HepG2 (cell line): Measurements from ENCODE around the gene RTP4. TPM values are rescaled to one million over a fixed set of nuclear protein-coding genes. Genes with fewer than 3 reads are reported as not detected.

Experiments
- ATAC-seq: fragments of 200-7000 bp; cut with Tn5 transposase; 3 replicates; pipeline ENCODE4 v1.9.1; 2020; ENCODE audit warnings: mild to moderate bottlenecking, moderate library complexity
- BruUV-seq: library from RNA; stranded (reverse); fragments of 400-500 nt; replicated peaks from 2 replicates; lab custom pipeline; 2021; lab: Mats Ljungman, UMichigan
- CTCF ChIA-PET: fragments of 300-600 bp; formaldehyde crosslinking; extraction: SDS; loops from one replicate; lab custom pipeline; 2021; ENCODE audit warnings: low total read pairs, inconsistent platforms, low intra/inter-chr PET ratio; lab: Yijun Ruan, JAX
- POLR2A ChIA-PET: fragments of 350-600 bp; sonication (Branson Sonifier 250); formaldehyde crosslinking; loops from one replicate; lab custom pipeline; 2020; ENCODE audit warnings: antibody characterized with exemption, inconsistent platforms; lab: Yijun Ruan, JAX
- DNase-seq: peaks from one replicate; pipeline ENCODE4 v3.0.0-alpha.2; 2015; ENCODE audit warnings: low spot score
- FAIRE-seq: peaks from 3 replicates; lab custom pipeline; 2011; peaks lifted over from hg19 to GRCh38; lab: Jason Lieb, UNC
- H2AFZ ChIP-seq: one replicate; pipeline ENCODE4 v1.6.1; 2011; ENCODE audit warnings: low read length, inconsistent platforms
- H3K27ac ChIP-seq: fragments of 300-600 bp; 3 replicates; pipeline ENCODE4 v1.8.0; 2011; ENCODE audit warnings: mixed run types, mild to moderate bottlenecking, mixed read lengths, low read length, inconsistent platforms; ENCODE audit not compliant: insufficient read depth; ENCODE audit errors: extremely low read length
- H3K27me3 ChIP-seq, 2 experiments: fragments of 200-600 bp in 1 of 2; 2 replicates in 1 of 2; 3 replicates in 1 of 2; pipeline versions ENCODE4 v1.6.0 to v1.8.0; 2011; ENCODE audit warnings: low read length in 2 of 2, mild to moderate bottlenecking in 2 of 2, moderate library complexity in 2 of 2, inconsistent platforms in 1 of 2; ENCODE audit not compliant: insufficient read depth in 2 of 2, control insufficient read depth in 1 of 2
- H3K36me3 ChIP-seq, 2 experiments: fragments of 200-600 bp in 1 of 2; replicated peaks in 1 of 2; 2 replicates in 1 of 2; 3 replicates in 1 of 2; pipeline versions ENCODE4 v1.5.1 to v1.8.0; 2011; ENCODE audit warnings: low read length in 2 of 2, inconsistent platforms in 1 of 2; ENCODE audit not compliant: insufficient read depth in 2 of 2, control insufficient read depth in 1 of 2
- H3K4me1 ChIP-seq: 2 replicates; pipeline ENCODE4 v1.5.1; 2012; ENCODE audit warnings: low read length, inconsistent platforms; ENCODE audit not compliant: insufficient read depth
- H3K4me2 ChIP-seq: 2 replicates; pipeline ENCODE4 v1.6.0; 2011; ENCODE audit warnings: low read depth, low read length, inconsistent platforms
- H3K4me3 ChIP-seq, 3 experiments: fragments of 200-600 bp in 1 of 3; sonication (generic), shearing (Covaris generic) in 1 of 3; replicated peaks in 1 of 3; 2 replicates each; pipeline ENCODE4 v1.5.1; 2011 to 2016; ENCODE audit warnings: low read length in 3 of 3, inconsistent platforms in 2 of 3, low read depth in 2 of 3, mild to moderate bottlenecking in 2 of 3, control low read depth in 1 of 3, mixed read lengths in 1 of 3; ENCODE audit not compliant: insufficient read depth in 1 of 3
- H3K79me2 ChIP-seq: one replicate; pipeline ENCODE4 v1.6.1; 2011; ENCODE audit warnings: low read length, inconsistent platforms; ENCODE audit not compliant: insufficient read depth
- H3K9ac ChIP-seq: 2 replicates; pipeline ENCODE4 v1.6.0; 2011; ENCODE audit warnings: mild to moderate bottlenecking, low read depth, low read length, inconsistent platforms; ENCODE audit not compliant: insufficient read depth
- H3K9me3 ChIP-seq: 2 replicates; pipeline ENCODE4 v1.5.1; 2012; ENCODE audit warnings: mild to moderate bottlenecking, low read length
- H4K20me1 ChIP-seq: 2 replicates; pipeline ENCODE4 v1.6.0; 2011; ENCODE audit warnings: inconsistent platforms, mild to moderate bottlenecking, low read length, moderate library complexity; ENCODE audit not compliant: insufficient read depth
- AGO1 ChIP-seq: fragments of 200-400 bp; formaldehyde crosslinking; IDR thresholded peaks from 2 replicates; pipeline ENCODE4 v1.6.1; 2017; ENCODE audit warnings: mild to moderate bottlenecking, low read depth, low read length, moderate library complexity; ENCODE audit not compliant: poor library complexity, severe bottlenecking
- ATF7 ChIP-seq, 2 experiments: fragments of 450-650 bp in 1 of 2; sonication (generic) in 1 of 2; formaldehyde crosslinking in 1 of 2; IDR thresholded peaks; 2 replicates each; pipeline versions ENCODE4 v1.4.0 to v1.6.1; 2016 to 2020; ENCODE audit warnings: antibody characterized with exemption in 1 of 2, mild to moderate bottlenecking in 1 of 2, missing genetic modification reagents in 1 of 2
- FOXC1 ChIP-seq: sonication (generic); formaldehyde crosslinking; IDR thresholded peaks from 2 replicates; pipeline ENCODE4 v1.8.0; 2022; ENCODE audit warnings: mild to moderate bottlenecking, missing genetic modification reagents, borderline replicate concordance
- RBM22 ChIP-seq: fragments of 200-400 bp; formaldehyde crosslinking; optimal IDR thresholded peaks from 2 replicates; pipeline ENCODE3; 2017; ENCODE audit warnings: mild to moderate bottlenecking, low read length, moderate library complexity
- ZBTB7B ChIP-seq: sonication (generic); formaldehyde crosslinking; IDR thresholded peaks from 2 replicates; pipeline ENCODE4 v1.4.0; 2020; ENCODE audit warnings: missing genetic modification reagents
- ZNF607 ChIP-seq: sonication (generic); formaldehyde crosslinking; IDR thresholded peaks from 2 replicates; pipeline ENCODE4 v1.5.1; 2020; ENCODE audit warnings: missing genetic modification reagents, mild to moderate bottlenecking, borderline replicate concordance
- ZNF615 ChIP-seq: sonication (generic); formaldehyde crosslinking; IDR thresholded peaks from 2 replicates; pipeline ENCODE4 v1.5.0; 2020; ENCODE audit warnings: mild to moderate bottlenecking, missing genetic modification reagents, borderline replicate concordance
- whole genome bisulfite sequencing: methylation state at CpG from one replicate; pipeline ENCODE4 v1.1.6; 2017; ENCODE audit warnings: low lambda C conversion rate; 5-methylcytosine and 5-hydroxymethylcytosine counted together
- in situ Hi-C: cut with HindIII; loops from 2 replicates; pipeline ENCODE4 v1.10.0; 2017; ENCODE audit warnings: low pct_unique_long_range_greater_than_20kb; ENCODE audit not compliant: extremely low pct_ligation_motif_present
- intact Hi-C: fragments of 100-400 bp; cut with micrococcal nuclease; formaldehyde crosslinking; loops from one replicate; pipeline ENCODE4 v1.10.0; 2022; ENCODE audit not compliant: unreplicated experiment
- polyA plus RNA-seq, 8 experiments: library from polyadenylated mRNA; depleted of rRNA in 3 of 8; stranded (reverse) in 7 of 8; unstranded in 1 of 8; fragments of >200 nt; fragmentation: Illumina TruSeq in 4 of 8; extraction: Trizol in 4 of 8; gene quantifications; 2 replicates each; pipeline versions ENCODE4 v1.2.1 to v1.2.3, GENCODE V29; 2011 to 2016; ENCODE audit warnings: low read depth in 4 of 8, missing spikeins in 1 of 8, mixed read lengths in 1 of 8; ENCODE audit not compliant: insufficient read depth in 1 of 8
- total RNA-seq, 5 experiments: library from RNA; depleted of rRNA; stranded (reverse); fragments of >200 nt; fragmentation: Illumina TruSeq; extraction: Trizol; gene quantifications; 2 replicates each; pipeline ENCODE4 v1.2.3, GENCODE V29; 2016; ENCODE audit warnings: low read depth in 1 of 5
- TF ChIP-seq, protein P1 (sequence below): sonication (generic); formaldehyde crosslinking; IDR thresholded peaks from 2 replicates; pipeline ENCODE4 v1.9.0; 2022; ENCODE audit warnings: missing genetic modification reagents, mild to moderate bottlenecking, borderline replicate concordance
- TF ChIP-seq, protein P2 (sequence below): sonication (generic); formaldehyde crosslinking; IDR thresholded peaks from 2 replicates; pipeline ENCODE4 v1.9.0; 2021; ENCODE audit warnings: missing genetic modification reagents, borderline replicate concordance
- TF ChIP-seq, protein P3 (sequence below): sonication (generic); formaldehyde crosslinking; IDR thresholded peaks from 2 replicates; pipeline ENCODE4 v1.4.0; 2020; ENCODE audit warnings: mild to moderate bottlenecking, low read depth, missing genetic modification reagents
- TF ChIP-seq, protein P4 (sequence below): sonication (generic); formaldehyde crosslinking; IDR thresholded peaks from 2 replicates; pipeline ENCODE4 v1.4.0; 2020; ENCODE audit warnings: missing genetic modification reagents, borderline replicate concordance

Gene RTP4
- total and polyA plus RNA-seq, 2 of the 13 experiments (the other 11 are each of a cell fraction or from before 2014, with no cell fraction given): 0.11 to 0.62 TPM

DNA sequence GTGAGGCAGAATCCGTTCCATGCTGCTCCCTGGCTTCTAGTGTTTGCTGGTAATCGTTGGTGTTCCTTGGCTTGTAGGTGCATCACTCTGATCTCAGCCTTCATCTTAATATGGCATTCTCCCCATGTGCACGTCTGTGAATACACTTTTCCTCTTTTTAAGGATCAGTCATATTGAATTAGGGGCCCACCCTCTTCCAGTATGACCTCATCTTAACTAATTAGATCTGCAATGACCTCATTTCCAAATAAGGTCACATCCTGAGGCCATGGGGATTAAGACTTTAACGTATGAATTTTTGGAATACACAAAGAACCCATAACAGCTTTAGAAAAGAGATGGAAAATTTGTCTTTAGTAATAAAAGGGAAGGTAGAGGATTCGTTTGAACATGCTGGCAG is 42.6 kb upstream of the RTP4 start:
- ATAC-seq (no peak), DNase-seq (no peak), FAIRE-seq (no peak)
- ChIA-PET CTCF (no interaction called here), POLR2A (no interaction called here)
- TF ChIP-seq ATF7 (IDR thresholded peaks at IDR 0.05): peak; percentile 73
- TF ChIP-seq ATF7 (CRISPR knock-in tag; IDR thresholded peaks at IDR 0.05): no peak
- TF ChIP-seq, protein P1, sequence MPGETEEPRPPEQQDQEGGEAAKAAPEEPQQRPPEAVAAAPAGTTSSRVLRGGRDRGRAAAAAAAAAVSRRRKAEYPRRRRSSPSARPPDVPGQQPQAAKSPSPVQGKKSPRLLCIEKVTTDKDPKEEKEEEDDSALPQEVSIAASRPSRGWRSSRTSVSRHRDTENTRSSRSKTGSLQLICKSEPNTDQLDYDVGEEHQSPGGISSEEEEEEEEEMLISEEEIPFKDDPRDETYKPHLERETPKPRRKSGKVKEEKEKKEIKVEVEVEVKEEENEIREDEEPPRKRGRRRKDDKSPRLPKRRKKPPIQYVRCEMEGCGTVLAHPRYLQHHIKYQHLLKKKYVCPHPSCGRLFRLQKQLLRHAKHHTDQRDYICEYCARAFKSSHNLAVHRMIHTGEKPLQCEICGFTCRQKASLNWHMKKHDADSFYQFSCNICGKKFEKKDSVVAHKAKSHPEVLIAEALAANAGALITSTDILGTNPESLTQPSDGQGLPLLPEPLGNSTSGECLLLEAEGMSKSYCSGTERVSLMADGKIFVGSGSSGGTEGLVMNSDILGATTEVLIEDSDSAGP: no peak
- 10% methylated on average over 5 of the region's 5 CpGs for whole genome bisulfite sequencing
- intact Hi-C loops: no loop called here
- H3K4me1 ChIP-seq: no peaks in the 10 kb centered on the region
- no peaks in the 10 kb centered on the region for H3K36me3 ChIP-seq
- H3K27ac ChIP-seq: no peak overlapping the region
- H3K4me2 ChIP-seq: no peak overlapping the region
- BruUV-seq: no TSS peak
- H3K4me3 ChIP-seq: no peak overlapping the region
- H3K79me2 ChIP-seq: no peaks in the 10 kb centered on the region
- no peak overlapping the region for H3K9ac ChIP-seq
- no peaks in the 10 kb centered on the region for H3K9me3 ChIP-seq
- no peaks in the 10 kb centered on the region for H4K20me1 ChIP-seq
- 0 out of 5 replicates have a peak, but pooled peaks cover 0 to 2% of the 10 kb centered on the region in 2 experiments for H3K27me3 ChIP-seq
- in situ Hi-C loops: no loop called here
- H2AFZ ChIP-seq: no peak overlapping the region

DNA sequence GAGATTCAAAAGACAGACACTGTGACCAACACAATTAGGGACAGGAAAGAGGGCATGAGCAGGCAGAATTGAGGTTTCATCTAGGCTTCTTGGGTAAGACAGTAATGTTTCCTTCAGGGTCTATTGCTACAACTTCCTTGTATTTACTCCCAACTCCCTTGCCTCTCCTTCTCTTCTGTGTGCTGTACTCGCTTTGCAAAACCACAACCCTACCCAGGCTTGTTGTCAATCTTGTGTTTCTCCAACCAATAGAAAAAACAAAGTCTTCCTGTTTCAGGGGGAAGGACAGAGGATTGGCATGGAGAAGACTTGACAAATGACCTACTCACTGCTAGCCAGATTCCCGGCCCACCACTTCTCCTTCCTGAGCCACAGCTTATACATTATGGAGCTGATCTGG is 40.3 kb upstream of the RTP4 start:
- H3K27me3 ChIP-seq: peaks cover 0 to 1% of the 10 kb centered on the region in 2 experiments; a peak in 1 of 5 replicates
- CTCF ChIA-PET: no interaction called here
- no peak overlapping the region for H3K4me3 ChIP-seq
- FAIRE-seq (no peak), DNase-seq (no peak), ATAC-seq (no peak)
- WGBS: 0% methylated on average over 2 of the region's 2 CpGs
- no peaks in the 10 kb centered on the region for H3K79me2 ChIP-seq
- H3K36me3 ChIP-seq: no peaks in the 10 kb centered on the region
- in situ Hi-C loops (no loop called here), intact Hi-C loops (no loop called here)
- H3K4me2 ChIP-seq: no peak overlapping the region
- no peaks in the 10 kb centered on the region for H4K20me1 ChIP-seq
- no peaks in the 10 kb centered on the region for H3K9me3 ChIP-seq
- no peak overlapping the region for H3K27ac ChIP-seq
- H3K4me1 ChIP-seq: no peaks in the 10 kb centered on the region
- BruUV-seq: no TSS peak
- POLR2A ChIA-PET: no interaction called here
- H3K9ac ChIP-seq: no peak overlapping the region
- H2AFZ ChIP-seq: no peak overlapping the region
- TF ChIP-seq, protein P2, sequence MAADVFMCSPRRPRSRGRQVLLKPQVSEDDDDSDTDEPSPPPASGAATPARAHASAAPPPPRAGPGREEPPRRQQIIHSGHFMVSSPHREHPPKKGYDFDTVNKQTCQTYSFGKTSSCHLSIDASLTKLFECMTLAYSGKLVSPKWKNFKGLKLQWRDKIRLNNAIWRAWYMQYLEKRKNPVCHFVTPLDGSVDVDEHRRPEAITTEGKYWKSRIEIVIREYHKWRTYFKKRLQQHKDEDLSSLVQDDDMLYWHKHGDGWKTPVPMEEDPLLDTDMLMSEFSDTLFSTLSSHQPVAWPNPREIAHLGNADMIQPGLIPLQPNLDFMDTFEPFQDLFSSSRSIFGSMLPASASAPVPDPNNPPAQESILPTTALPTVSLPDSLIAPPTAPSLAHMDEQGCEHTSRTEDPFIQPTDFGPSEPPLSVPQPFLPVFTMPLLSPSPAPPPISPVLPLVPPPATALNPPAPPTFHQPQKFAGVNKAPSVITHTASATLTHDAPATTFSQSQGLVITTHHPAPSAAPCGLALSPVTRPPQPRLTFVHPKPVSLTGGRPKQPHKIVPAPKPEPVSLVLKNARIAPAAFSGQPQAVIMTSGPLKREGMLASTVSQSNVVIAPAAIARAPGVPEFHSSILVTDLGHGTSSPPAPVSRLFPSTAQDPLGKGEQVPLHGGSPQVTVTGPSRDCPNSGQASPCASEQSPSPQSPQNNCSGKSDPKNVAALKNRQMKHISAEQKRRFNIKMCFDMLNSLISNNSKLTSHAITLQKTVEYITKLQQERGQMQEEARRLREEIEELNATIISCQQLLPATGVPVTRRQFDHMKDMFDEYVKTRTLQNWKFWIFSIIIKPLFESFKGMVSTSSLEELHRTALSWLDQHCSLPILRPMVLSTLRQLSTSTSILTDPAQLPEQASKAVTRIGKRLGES (CRISPR knock-in tag): no peak
- TF ChIP-seq, protein P3, sequence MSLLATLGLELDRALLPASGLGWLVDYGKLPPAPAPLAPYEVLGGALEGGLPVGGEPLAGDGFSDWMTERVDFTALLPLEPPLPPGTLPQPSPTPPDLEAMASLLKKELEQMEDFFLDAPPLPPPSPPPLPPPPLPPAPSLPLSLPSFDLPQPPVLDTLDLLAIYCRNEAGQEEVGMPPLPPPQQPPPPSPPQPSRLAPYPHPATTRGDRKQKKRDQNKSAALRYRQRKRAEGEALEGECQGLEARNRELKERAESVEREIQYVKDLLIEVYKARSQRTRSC (CRISPR knock-in tag): no peak
- TF ChIP-seq ZNF607 (CRISPR knock-in tag) (no peak), ZBTB7B (CRISPR knock-in tag) (no peak), FOXC1 (CRISPR knock-in tag) (no peak), ZNF615 (CRISPR knock-in tag) (no peak), AGO1 (no peak), RBM22 (no peak)
- TF ChIP-seq, protein P4, sequence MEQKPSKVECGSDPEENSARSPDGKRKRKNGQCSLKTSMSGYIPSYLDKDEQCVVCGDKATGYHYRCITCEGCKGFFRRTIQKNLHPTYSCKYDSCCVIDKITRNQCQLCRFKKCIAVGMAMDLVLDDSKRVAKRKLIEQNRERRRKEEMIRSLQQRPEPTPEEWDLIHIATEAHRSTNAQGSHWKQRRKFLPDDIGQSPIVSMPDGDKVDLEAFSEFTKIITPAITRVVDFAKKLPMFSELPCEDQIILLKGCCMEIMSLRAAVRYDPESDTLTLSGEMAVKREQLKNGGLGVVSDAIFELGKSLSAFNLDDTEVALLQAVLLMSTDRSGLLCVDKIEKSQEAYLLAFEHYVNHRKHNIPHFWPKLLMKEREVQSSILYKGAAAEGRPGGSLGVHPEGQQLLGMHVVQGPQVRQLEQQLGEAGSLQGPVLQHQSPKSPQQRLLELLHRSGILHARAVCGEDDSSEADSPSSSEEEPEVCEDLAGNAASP (CRISPR knock-in tag): no peak
